K562 (cell line): ENCODE data around the gene NFS1. TPM values are rescaled to one million over a fixed set of nuclear protein-coding genes. Genes with fewer than 3 reads are reported as not detected.

ENCODE experiments used
- ATAC-seq: fragments of 200-7000 bp; cut with Tn5 transposase; 3 replicates; pipeline ENCODE4 v1.9.1; 2020; ENCODE audit warnings: moderate library complexity
- BruUV-seq: library from RNA; stranded (reverse); fragments of 400-500 nt; replicated peaks from 2 replicates; lab custom pipeline; 2021; lab: Mats Ljungman, UMichigan
- CTCF ChIA-PET: fragments of 300-600 bp; formaldehyde crosslinking; extraction: SDS; loops from one replicate; lab custom pipeline; 2021; ENCODE audit warnings: low intra/inter-chr PET ratio; lab: Yijun Ruan, JAX
- POLR2A ChIA-PET: fragments of 300-600, 350-650 bp; sonication (Branson Sonifier 250); formaldehyde crosslinking; extraction: SDS; loops from one replicate; lab custom pipeline; 2021; ENCODE audit warnings: antibody characterized with exemption, inconsistent platforms; lab: Yijun Ruan, JAX
- DNase-seq, 4 experiments: peaks; one replicate each; pipeline versions ENCODE4 v3.0.0 to v3.0.0-alpha.2; 2011 to 2018; ENCODE audit warnings: low spot score in 3 of 4, mixed read lengths in 3 of 4; ENCODE audit errors: extremely low read depth in 1 of 4
- FAIRE-seq: peaks from 2 replicates; lab custom pipeline; 2011; peaks lifted over from hg19 to GRCh38; lab: Jason Lieb, UNC
- H2AFZ ChIP-seq: 2 replicates; pipeline ENCODE4 v1.6.0; 2011; ENCODE audit warnings: low read depth, low read length, control low read depth, inconsistent platforms
- H3K27ac ChIP-seq: fragments of 200-600 bp; 3 replicates; pipeline ENCODE4 v1.8.0; 2011; ENCODE audit warnings: low read depth, mild to moderate bottlenecking, control low read depth, inconsistent platforms, low read length, moderate library complexity, mixed read lengths; ENCODE audit errors: extremely low read depth
- H3K27me3 ChIP-seq, 2 experiments: fragments of 300-600 bp in 1 of 2; 2 replicates in 1 of 2; 3 replicates in 1 of 2; pipeline versions ENCODE4 v1.6.0 to v1.8.0; 2011; ENCODE audit warnings: inconsistent platforms in 2 of 2, low read length in 2 of 2, mild to moderate bottlenecking in 1 of 2, mixed read lengths in 1 of 2, moderate library complexity in 1 of 2; ENCODE audit not compliant: control insufficient read depth in 2 of 2, insufficient read depth in 2 of 2
- H3K36me3 ChIP-seq: fragments of 300-600 bp; 3 replicates; pipeline ENCODE4 v1.8.0; 2011; ENCODE audit warnings: mild to moderate bottlenecking, low read length, inconsistent platforms; ENCODE audit not compliant: control insufficient read depth, insufficient read depth
- H3K4me1 ChIP-seq, 2 experiments: fragments of 200-600 bp in 1 of 2; replicated peaks in 1 of 2; 2 replicates in 1 of 2; 3 replicates in 1 of 2; pipeline versions ENCODE4 v1.5.1 to v1.8.0; 2011; ENCODE audit warnings: inconsistent platforms in 2 of 2, low read length in 2 of 2, mild to moderate bottlenecking in 1 of 2, mixed read lengths in 1 of 2, moderate library complexity in 1 of 2; ENCODE audit not compliant: control insufficient read depth in 2 of 2, insufficient read depth in 2 of 2
- H3K4me2 ChIP-seq: 2 replicates; pipeline ENCODE4 v1.6.1; 2011; ENCODE audit warnings: low read length, control low read depth, inconsistent platforms, mixed read lengths; ENCODE audit not compliant: insufficient read depth
- H3K4me3 ChIP-seq: fragments of 200-600 bp; sonication (generic), shearing (Covaris generic); 2 replicates; pipeline ENCODE4 v1.5.1; 2016; ENCODE audit warnings: control low read depth, inconsistent platforms
- H3K79me2 ChIP-seq: fragments of 200-600 bp; 3 replicates; pipeline ENCODE4 v1.8.0; 2011; ENCODE audit warnings: low read length, inconsistent platforms; ENCODE audit not compliant: control insufficient read depth, insufficient read depth
- H3K9ac ChIP-seq, 2 experiments: 2 replicates each; pipeline versions ENCODE4 v1.6.0 to v1.6.1; 2011; ENCODE audit warnings: low read depth in 2 of 2, low read length in 2 of 2, control low read depth in 1 of 2, inconsistent platforms in 1 of 2, mild to moderate bottlenecking in 1 of 2, mixed read lengths in 1 of 2; ENCODE audit not compliant: insufficient read depth in 1 of 2
- H3K9me1 ChIP-seq: one replicate; pipeline ENCODE4 v1.6.0; 2011; ENCODE audit warnings: inconsistent platforms, mild to moderate bottlenecking, low read length, moderate library complexity; ENCODE audit not compliant: control insufficient read depth, insufficient read depth
- H3K9me3 ChIP-seq: replicated peaks from 2 replicates; pipeline ENCODE4 v1.5.1; 2011; ENCODE audit warnings: low read depth, low read length, inconsistent platforms; ENCODE audit not compliant: control insufficient read depth, insufficient read depth
- H4K20me1 ChIP-seq: replicated peaks from 2 replicates; pipeline ENCODE4 v1.6.1; 2011; ENCODE audit warnings: low read length, inconsistent platforms, mixed read lengths; ENCODE audit not compliant: control insufficient read depth, insufficient read depth
- CHAMP1 ChIP-seq: fragments of 450-650 bp; IDR thresholded peaks from 2 replicates; pipeline ENCODE4 v1.6.1; 2016; ENCODE audit warnings: mild to moderate bottlenecking
- ERF ChIP-seq: fragments of 450-650 bp; formaldehyde crosslinking; IDR thresholded peaks from 2 replicates; pipeline ENCODE4 v1.4.0; 2020; ENCODE audit warnings: mild to moderate bottlenecking, mixed read lengths
- MLX ChIP-seq, 2 experiments: fragments of 450-650 bp in 1 of 2; sonication (generic) in 1 of 2; formaldehyde crosslinking; conservative IDR thresholded peaks; 2 replicates each; pipeline versions ENCODE4 v1.4.0 to v1.8.1; 2020 to 2022; ENCODE audit warnings: mild to moderate bottlenecking in 1 of 2, missing genetic modification reagents in 1 of 2
- NCOA4 ChIP-seq: fragments of 450-650 bp; IDR thresholded peaks from 2 replicates; pipeline ENCODE4 v1.6.1; 2018; ENCODE audit warnings: mild to moderate bottlenecking; ENCODE audit not compliant: partially characterized antibody
- NONO ChIP-seq, 2 experiments: fragments of 200-400 bp in 1 of 2; fragments of 450-650 bp in 1 of 2; formaldehyde crosslinking in 1 of 2; IDR thresholded peaks; 2 replicates each; pipeline ENCODE4 v1.6.1; 2017; ENCODE audit warnings: low read depth in 2 of 2, mild to moderate bottlenecking in 2 of 2, moderate library complexity in 2 of 2, low read length in 1 of 2
- USF2 ChIP-seq: sonication (generic); formaldehyde crosslinking; IDR thresholded peaks from 2 replicates; pipeline ENCODE4 v1.5.0; 2020; ENCODE audit warnings: missing genetic modification reagents
- ZNF263 ChIP-seq: sonication (generic); formaldehyde crosslinking; IDR thresholded peaks from 2 replicates; pipeline ENCODE4 v1.8.0; 2022; ENCODE audit warnings: mild to moderate bottlenecking, missing genetic modification reagents, borderline replicate concordance
- WGBS: fragments of 100-300 bp; shearing (Covaris generic); methylation state at CpG from one replicate; pipeline ENCODE4 v1.1.6; 2016; ENCODE audit warnings: low coverage, mixed read lengths; ENCODE audit not compliant: insufficient coverage; ENCODE audit errors: missing lambda C conversion rate; 5-methylcytosine and 5-hydroxymethylcytosine counted together
- in situ Hi-C: fragments of 300-500 bp; cut with MboI; formaldehyde crosslinking; loops from 4 replicates; pipeline ENCODE4 v1.15.0; 2018; ENCODE audit warnings: inconsistent platforms, mixed read lengths
- intact Hi-C: fragments of 100-400 bp; cut with micrococcal nuclease; formaldehyde crosslinking; loops from 2 replicates; pipeline ENCODE4 v1.14.2; 2022
- polyA plus RNA-seq, 8 experiments: library from polyadenylated mRNA; depleted of rRNA in 4 of 8; stranded (reverse) in 5 of 8; unstranded in 3 of 8; fragments of >200 nt; fragmentation: Nextera tagmentation in 2 of 8; fragmentation: Illumina TruSeq in 1 of 8; extraction: Ambion mirVana in 2 of 8; extraction: Trizol in 1 of 8; gene quantifications; 2 replicates each; pipeline versions ENCODE4 v1.2.1 to v1.2.3, GENCODE V29; 2011 to 2014; ENCODE audit warnings: inconsistent platforms in 1 of 8, missing spikeins in 1 of 8
- total RNA-seq, 7 experiments: library from RNA; depleted of rRNA in 6 of 7; stranded (reverse); fragments of >200 nt in 6 of 7; fragmentation: Illumina TruSeq in 2 of 7; extraction: Trizol in 2 of 7; gene quantifications; 2 replicates each; pipeline versions ENCODE4 v1.2.1 to v1.2.3, GENCODE V29; 2011 to 2021; ENCODE audit warnings: low replicate concordance in 1 of 7

Gene NFS1
- total and polyA plus RNA-seq, 9 of the 15 experiments (the other 6 are each of a cell fraction or from before 2014, with no cell fraction given), result 11.5 to 84.8 (median 47.1) TPM

GRCh38 chr20:35680452-35681183 lies 18.5 kb downstream of the NFS1 start:
- no peaks in the 10 kb centered on the region for H3K79me2 ChIP-seq
- ATAC-seq (peak; percentile 58; the same call in 2 of the 3 replicates), DNase-seq (no peak), FAIRE-seq (no peak)
- H3K27me3 ChIP-seq, result no peaks in the 10 kb centered on the region
- intact Hi-C loops, result no loop called here
- H3K9me1 ChIP-seq, result no peaks in the 10 kb centered on the region
- H2AFZ ChIP-seq, result no peak overlapping the region
- H3K4me2 ChIP-seq, result no peak overlapping the region
- WGBS, result 66% methylated on average over 4 of the region's 4 CpGs
- H4K20me1 ChIP-seq, result no peaks in the 10 kb centered on the region
- no TSS peak for BruUV-seq
- H3K9me3 ChIP-seq, result no peaks in the 10 kb centered on the region
- ChIA-PET POLR2A (interaction anchor here (0.6 to 1.3 kb wide), 3 partner anchors 10 to 22 kb away, joined by 3 read pairs; partner anchors contain the start of gene ROMO1), CTCF (no interaction called here)
- no peak overlapping the region for H3K4me3 ChIP-seq
- H3K27ac ChIP-seq, result no peak overlapping the region
- H3K9ac ChIP-seq, result no peak overlapping the region
- in situ Hi-C loops, result no loop called here
- no peak for TF ChIP-seq NCOA4
- peak; percentile 87 for TF ChIP-seq ZNF263 (CRISPR knock-in tag)
- H3K36me3 ChIP-seq, result peaks cover 32% of the 10 kb centered on the region; the same call in 2 of the 3 replicates
- no peaks in the 10 kb centered on the region for H3K4me1 ChIP-seq

GRCh38 chr20:35674921-35675320 lies 24.2 kb downstream of the NFS1 start:
- FAIRE-seq (no peak), ATAC-seq (no peak)
- WGBS, result 99% methylated on average over 8 of the region's 8 CpGs
- no peak for TF ChIP-seq MLX (CRISPR knock-in tag; conservative IDR thresholded peaks at IDR 0.05)
- no peak for TF ChIP-seq USF2 (CRISPR knock-in tag)
- TF ChIP-seq NONO (IDR thresholded peaks at IDR 0.05; ENCODE audit: low read depth in 2 of 2, low read length in 1 of 2), result no peak
- TF ChIP-seq ERF (CRISPR knock-in tag), result no peak
- no peak for TF ChIP-seq CHAMP1

More at GRCh38 chr20:35674921-35675320, 24.2 kb downstream of the NFS1 start:
- H3K9ac ChIP-seq, result no peak overlapping the region
- in situ Hi-C loops, result no loop called here
- no peak overlapping the region for H3K27ac ChIP-seq
- H3K9me1 ChIP-seq, result no peaks in the 10 kb centered on the region
- H2AFZ ChIP-seq, result no peak overlapping the region
- no peak overlapping the region for H3K4me3 ChIP-seq
- no peaks in the 10 kb centered on the region for H3K9me3 ChIP-seq
- no peak overlapping the region for H3K4me2 ChIP-seq
- no peak for DNase-seq
- H3K27me3 ChIP-seq, result no peaks in the 10 kb centered on the region
- no TSS peak for BruUV-seq
- intact Hi-C loops, result no loop called here
- no peaks in the 10 kb centered on the region for H4K20me1 ChIP-seq
- POLR2A ChIA-PET, result interaction anchor here (1.3 to 3.6 kb wide), 2 partner anchors 10 to 11 kb away, joined by 3 to 18 read pairs; partner anchors contain the start of genes CPNE1 and RBM12
- peaks cover 63% of the 10 kb centered on the region for H3K36me3 ChIP-seq
- no peaks in the 10 kb centered on the region for H3K79me2 ChIP-seq
- no peaks in the 10 kb centered on the region for H3K4me1 ChIP-seq
- CTCF ChIA-PET, result no interaction called here
